BJ (cell line): ENCODE results near the gene MIAT. TPM values are rescaled to one million over a fixed set of nuclear protein-coding genes. Genes with fewer than 3 reads are reported as not detected.
A peak's percentile ranks its signal among the peaks of the same experiment; 100 is the strongest.

Source experiments
- CTCF ChIA-PET: fragments of 350-600 bp; formaldehyde crosslinking; extraction: SDS; loops from one replicate; lab custom pipeline; 2021; ENCODE audit warnings: antibody characterized with exemption, inconsistent platforms; lab: Yijun Ruan, JAX
- POLR2A ChIA-PET: fragments of 300-600 bp; sonication (Branson Sonifier 250); formaldehyde crosslinking; extraction: SDS; loops from one replicate; lab custom pipeline; 2021; ENCODE audit warnings: antibody characterized with exemption; lab: Charles Lee
- DNase-seq: peaks from one replicate; pipeline ENCODE4 v3.0.0-alpha.2; 2011; ENCODE audit warnings: low read depth
- H3K27me3 ChIP-seq: 2 replicates; pipeline ENCODE4 v1.6.0; 2011; ENCODE audit warnings: low read length; ENCODE audit not compliant: control insufficient read depth, insufficient read depth
- H3K36me3 ChIP-seq: 2 replicates; pipeline ENCODE4 v1.5.1; 2011; ENCODE audit warnings: low read length; ENCODE audit not compliant: control insufficient read depth, insufficient read depth
- H3K4me3 ChIP-seq: 2 replicates; pipeline ENCODE4 v1.5.1; 2011; ENCODE audit warnings: low read depth, mild to moderate bottlenecking, control low read depth, low read length
- CTCF ChIP-seq: IDR thresholded peaks from 2 replicates; pipeline ENCODE4 v1.5.1; 2011; ENCODE audit warnings: low read depth, mild to moderate bottlenecking, control low read depth, inconsistent platforms, low read length, moderate library complexity; ENCODE audit not compliant: insufficient read depth
- polyA plus RNA-seq: library from polyadenylated mRNA; depleted of rRNA; stranded (reverse); fragments of >200 nt; gene quantifications from 2 replicates; pipeline ENCODE4 v1.2.3, GENCODE V29; 2011

Gene MIAT
- polyA plus RNA-seq, 1 experiment = 1.1 TPM

DNA sequence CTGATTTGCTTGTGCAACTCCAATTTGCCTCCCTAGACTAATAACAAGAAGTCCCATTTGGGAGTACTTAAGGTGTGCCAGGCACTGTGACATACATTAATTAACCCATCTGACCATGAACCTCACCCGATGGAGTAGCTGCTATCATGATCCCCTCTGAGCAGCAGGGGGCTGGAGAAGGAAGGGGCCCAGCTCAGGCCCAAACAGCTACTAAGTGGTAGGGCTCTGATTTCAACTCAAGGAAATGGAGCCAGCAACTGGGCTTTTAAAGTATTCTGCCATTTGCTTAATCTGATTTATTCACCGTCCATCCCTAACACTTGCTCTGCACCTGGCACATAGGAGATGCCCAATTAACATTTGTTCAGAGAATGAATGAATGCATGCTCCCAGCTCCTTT, 40.7 kb upstream of the MIAT start:
- Histone ChIP-seq H3K36me3 (no peaks in the 10 kb centered on the region), H3K27me3 (peaks cover 6% of the 10 kb centered on the region), H3K4me3 (no peak overlapping the region)
- ChIA-PET POLR2A (interaction anchor here (0.6 kb wide), 1 partner anchor 109 kb away, joined by 3 read pairs; no protein-coding TSS in a partner anchor), CTCF (no interaction called here)
- no peak for DNase-seq
- TF ChIP-seq CTCF = no peak

- Histone ChIP-seq H3K27me3 (peaks cover 6% of the 10 kb centered on the region), H3K36me3 (no peaks in the 10 kb centered on the region), H3K4me3 (no peak within 1 kb of the TSS)
- ChIA-PET POLR2A (interaction anchor here (0.6 kb wide), 1 partner anchor 110 kb away, joined by 3 read pairs; no protein-coding TSS in a partner anchor), CTCF (no interaction called here)
- no peak for TF ChIP-seq CTCF
- peak; percentile 7 for DNase-seq
Measured at GRCh38 chr22:26617271-26618199, 39.9 kb upstream of the MIAT start, which contains the start of gene CRYBB1. Gene CRYBB1 (minus strand): TSS chr22:26618027. CDS start chr22:26616319, 1,708 bp downstream.

DNA sequence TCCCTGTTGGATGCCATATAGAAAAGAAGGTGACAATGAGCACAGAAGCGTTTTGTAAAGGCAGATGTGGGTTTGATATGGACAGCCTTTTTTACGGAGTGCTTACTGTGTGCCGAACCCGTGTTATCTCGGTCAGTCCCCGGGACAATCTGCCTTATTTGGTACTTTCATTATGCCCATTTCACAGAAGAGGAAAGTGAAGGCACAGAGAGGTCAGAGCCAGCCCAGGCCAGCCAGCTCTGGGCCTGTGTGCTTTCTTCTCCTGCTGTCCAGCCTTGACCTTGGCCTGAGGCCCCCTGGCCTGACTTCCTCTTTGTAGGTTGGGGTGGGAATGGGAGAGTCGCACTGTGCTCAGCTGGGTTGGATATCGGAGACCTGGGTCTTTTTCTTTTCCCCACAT, 38.9 kb upstream of the MIAT start:
- CTCF ChIA-PET = no interaction called here

GRCh38 chr22:26619510-26619909, 37.9 kb upstream of the MIAT start:
- TF ChIP-seq CTCF = no peak
- Histone ChIP-seq H3K4me3 (no peak overlapping the region), H3K36me3 (no peaks in the 10 kb centered on the region), H3K27me3 (peaks cover 4% of the 10 kb centered on the region)
- POLR2A ChIA-PET = no interaction called here
- CTCF ChIA-PET = no interaction called here
- no peak for DNase-seq

More for the DNA sequence above, 38.9 kb upstream of the MIAT start:
- Histone ChIP-seq H3K36me3 (no peaks in the 10 kb centered on the region), H3K4me3 (no peak overlapping the region), H3K27me3 (peaks cover 4% of the 10 kb centered on the region)
- POLR2A ChIA-PET = no interaction called here
- no peak for DNase-seq
- no peak for TF ChIP-seq CTCF

GRCh38 chr22:26620197-26620596, 37.2 kb upstream of the MIAT start:
- H3K27me3 ChIP-seq = peaks cover 4% of the 10 kb centered on the region
- H3K36me3 ChIP-seq = no peaks in the 10 kb centered on the region
- ChIA-PET POLR2A (no interaction called here), CTCF (no interaction called here)
- TF ChIP-seq CTCF = no peak
- no peak for DNase-seq
- H3K4me3 ChIP-seq = no peak overlapping the region
